GM18498 (cell line): ENCODE results near the gene PLEKHO2.

ENCODE experiments used
- ATAC-seq: cut with Tn5 transposase; IDR thresholded peaks from one replicate; pipeline ENCODE4 v1.9.1; 2021; ENCODE audit warnings: mild to moderate bottlenecking, moderate library complexity; ENCODE audit not compliant: unreplicated experiment

The PLEKHO2 gene

DNA sequence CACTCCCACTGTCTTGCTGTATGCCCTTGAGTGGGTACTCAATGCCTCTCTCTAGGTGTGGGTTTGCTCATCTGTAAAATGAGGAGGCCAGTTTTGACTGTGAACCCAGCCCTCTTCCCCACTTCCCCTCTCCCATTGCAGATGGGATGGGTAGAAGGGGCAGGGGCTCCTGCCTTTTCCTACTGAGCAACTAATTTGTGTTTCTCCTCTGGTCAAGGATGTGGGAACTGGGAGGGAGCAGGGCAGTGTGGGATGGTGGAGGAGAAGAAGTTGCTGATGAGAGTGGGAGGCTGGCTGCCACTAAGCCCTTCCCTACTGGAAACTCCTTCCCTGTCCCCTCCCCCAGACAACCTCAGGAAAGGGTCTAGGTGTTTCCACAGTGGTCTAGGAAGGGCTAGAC is 49.8 kb downstream of the PLEKHO2 start:
- no peak for ATAC-seq

DNA sequence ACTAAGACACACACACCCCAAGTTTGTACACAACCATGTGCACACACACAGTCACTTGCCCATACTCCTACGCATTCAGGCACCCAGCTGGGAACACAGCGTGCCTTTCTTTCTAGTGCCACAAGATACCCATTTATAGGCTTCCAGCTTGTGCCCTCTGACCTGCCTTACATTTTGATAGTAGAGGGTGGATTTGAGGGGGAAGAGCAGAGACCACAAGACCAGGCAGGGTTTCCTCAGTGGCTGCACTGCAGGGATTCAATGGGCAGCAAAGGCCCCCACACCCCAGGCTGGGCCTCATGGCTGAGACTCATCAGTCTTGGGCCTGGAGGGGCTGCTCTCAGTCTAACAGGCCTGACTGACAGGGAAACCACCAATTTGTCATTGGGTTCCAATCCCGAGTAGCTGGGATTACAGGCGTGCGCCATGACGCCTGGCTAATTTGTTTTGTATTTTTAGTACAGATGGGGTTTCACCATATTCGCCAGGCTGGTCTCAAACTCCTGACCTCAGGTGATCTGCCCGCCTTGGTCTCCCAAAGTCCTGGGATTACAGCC is 51.2 kb downstream of the PLEKHO2 start:
- ATAC-seq = no peak

- peak; percentile 72 for ATAC-seq
These were observed 52.0 kb downstream of the PLEKHO2 start for GRCh38 chr15:64893481-64894394.

GRCh38 chr15:64894395-64895056 is 52.8 kb downstream of the PLEKHO2 start:
- peak; percentile 38 for ATAC-seq

GRCh38 chr15:64895285-64896065 is 53.8 kb downstream of the PLEKHO2 start:
- peak; percentile 20 for ATAC-seq

- no peak for ATAC-seq
These were observed 54.8 kb downstream of the PLEKHO2 start for GRCh38 chr15:64896371-64897069.

DNA sequence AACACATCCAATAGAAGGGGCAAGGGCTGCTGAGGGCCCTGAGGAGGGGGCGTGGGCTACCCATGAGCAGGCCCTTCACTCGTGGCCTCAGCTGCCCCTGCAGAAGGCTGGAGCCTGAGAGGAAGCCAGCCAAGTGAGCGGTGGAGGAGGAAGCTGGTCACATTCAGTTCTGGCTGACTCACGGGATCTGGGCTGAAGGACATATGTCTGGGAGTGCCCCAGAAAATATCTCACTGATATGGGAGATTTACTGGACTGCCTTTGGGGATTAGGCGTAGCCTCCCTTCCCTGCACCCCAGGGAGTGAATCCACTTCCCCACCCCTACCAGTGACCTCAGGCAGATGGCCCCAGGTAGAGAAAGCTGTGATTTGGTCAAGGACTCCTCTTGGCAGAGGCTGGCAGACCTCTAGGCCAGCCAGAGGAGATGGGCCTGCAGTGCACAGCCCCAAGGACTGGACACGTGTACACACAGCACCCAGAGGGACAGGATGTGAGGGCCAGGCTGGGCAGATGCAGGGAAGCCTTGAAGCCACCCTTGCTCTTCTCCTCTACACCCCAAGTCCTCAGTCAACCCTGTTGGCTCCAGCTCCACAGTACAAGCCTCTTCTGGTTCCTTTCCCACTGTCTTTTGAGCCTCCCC is 55.8 kb downstream of the PLEKHO2 start:
- ATAC-seq = no peak

GRCh38 chr15:64898406-64898805 is 56.7 kb downstream of the PLEKHO2 start:
- ATAC-seq = no peak

DNA sequence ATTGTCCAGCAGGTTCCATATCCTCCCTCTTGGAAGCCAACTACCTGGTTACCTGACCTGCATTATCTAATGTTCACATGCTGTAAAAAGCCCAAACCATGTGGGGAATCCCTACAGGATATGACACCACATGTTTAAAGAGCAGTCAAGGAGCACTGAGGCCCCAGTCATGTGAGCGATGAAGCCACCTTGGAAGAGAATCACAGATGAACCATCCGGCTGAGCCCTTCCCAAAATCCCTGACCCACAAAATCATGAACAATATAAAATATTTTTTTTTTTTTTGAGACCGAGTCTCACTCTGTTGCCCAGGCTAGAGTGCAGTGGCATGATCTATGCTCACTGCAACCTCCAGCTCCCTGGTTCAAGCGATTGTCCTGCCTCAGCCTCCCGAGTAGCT is 59.4 kb downstream of the PLEKHO2 start:
- no peak for ATAC-seq

DNA sequence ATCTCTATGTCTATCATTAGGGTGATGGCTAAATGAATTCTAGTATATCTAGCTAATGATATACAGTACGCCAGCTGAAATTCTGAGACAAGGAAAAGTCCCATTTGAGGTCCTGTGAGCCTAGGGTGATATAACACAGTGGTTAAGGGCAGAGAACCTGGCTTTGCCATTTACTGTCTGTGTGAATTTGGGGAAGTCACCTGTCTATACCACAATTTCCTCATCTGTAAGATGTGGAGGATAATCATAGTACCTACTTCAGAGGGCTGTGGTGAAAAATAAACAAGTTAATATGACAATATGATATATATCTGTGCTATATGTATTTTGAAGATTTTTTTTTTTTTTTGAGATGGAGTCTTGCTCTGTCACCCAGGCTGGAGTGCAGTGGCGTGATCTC is 60.2 kb downstream of the PLEKHO2 start:
- no peak for ATAC-seq

GRCh38 chr15:64902863-64903262 is 61.1 kb downstream of the PLEKHO2 start:
- no peak for ATAC-seq

DNA sequence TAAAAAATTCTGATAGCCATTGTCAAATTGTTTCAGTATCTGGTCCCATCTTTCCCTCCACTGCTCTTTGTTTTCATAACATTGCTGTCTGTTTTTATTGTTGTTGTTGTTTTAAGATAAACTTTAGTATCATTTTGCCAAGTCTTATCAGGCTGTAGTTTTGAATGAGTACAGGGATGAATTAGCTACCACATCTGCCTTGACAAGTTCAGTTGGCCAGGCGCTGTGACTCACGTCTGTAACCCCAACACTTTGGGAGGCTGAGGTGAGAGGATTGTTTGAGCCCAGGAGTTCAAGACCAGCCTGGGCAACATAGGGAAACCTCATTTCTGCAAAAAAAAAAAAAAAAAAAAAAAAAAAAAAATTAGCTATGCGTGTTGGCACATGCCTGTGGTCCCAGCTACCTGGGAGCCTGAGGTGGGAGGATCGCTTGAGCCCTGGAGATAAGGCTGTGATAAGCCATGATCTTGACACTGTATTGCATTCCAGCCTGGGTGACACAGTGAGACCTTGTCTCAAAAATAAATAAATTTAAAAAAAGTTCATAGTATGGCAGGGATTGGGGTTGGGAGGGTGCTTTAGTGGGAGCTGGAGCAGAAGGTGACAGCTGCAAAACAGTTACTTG is 61.7 kb downstream of the PLEKHO2 start:
- ATAC-seq = no peak

GRCh38 chr15:64904189-64904588 is 62.5 kb downstream of the PLEKHO2 start:
- no peak for ATAC-seq

DNA sequence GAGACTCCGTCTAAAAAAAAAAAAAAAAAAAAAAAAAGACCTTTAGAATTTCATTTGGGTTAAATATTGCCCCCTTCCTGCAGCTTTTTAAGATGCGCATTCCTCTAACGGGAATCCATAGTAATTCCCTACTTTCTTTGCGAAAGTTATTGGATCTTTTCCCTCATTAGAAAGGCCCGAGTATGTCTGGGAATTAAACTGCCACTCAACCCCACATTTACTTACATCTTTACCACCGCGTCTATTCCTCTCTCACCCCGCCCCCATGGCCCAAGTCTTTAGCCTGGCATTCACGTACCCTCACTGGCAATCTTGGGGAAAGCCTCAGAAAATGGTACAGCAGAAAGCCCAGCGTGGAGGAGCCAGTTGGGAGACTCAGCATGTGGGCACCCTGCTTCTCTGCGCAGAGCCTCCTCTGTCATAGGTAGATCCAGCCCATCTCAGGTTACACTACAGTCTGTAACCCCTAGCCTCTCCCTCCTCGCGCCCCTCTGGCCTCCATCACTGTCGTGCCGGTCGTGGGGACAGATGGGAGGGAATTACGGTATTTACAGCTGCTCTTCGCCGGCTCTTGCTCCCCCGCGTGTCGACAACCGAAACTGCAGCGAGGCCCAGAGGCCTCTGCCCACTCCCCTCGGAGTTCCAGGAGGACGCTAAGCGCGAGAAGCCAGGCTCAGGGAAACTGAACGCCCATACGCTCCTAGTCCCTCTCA is 63.6 kb downstream of the PLEKHO2 start:
- no peak for ATAC-seq

DNA sequence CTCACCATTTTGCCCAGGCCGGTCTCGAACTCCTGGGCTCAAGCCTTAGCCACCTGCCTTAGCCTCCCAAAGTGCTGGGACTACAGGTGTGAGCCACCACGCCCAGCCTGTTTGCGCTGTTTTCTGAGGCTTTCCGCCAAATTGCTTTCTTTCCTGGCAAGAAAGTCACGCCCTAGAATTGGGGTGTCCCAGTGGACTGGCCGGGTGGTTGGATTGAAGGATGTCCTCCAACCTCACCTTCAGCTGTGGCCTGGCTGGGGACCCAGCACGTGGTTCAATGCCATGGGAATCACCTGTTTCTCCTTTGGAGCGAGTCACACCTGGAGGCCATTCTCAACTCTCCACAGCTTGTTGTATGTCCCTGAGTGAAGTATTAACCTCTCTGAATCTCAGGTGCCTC is 64.2 kb downstream of the PLEKHO2 start:
- no peak for ATAC-seq

DNA sequence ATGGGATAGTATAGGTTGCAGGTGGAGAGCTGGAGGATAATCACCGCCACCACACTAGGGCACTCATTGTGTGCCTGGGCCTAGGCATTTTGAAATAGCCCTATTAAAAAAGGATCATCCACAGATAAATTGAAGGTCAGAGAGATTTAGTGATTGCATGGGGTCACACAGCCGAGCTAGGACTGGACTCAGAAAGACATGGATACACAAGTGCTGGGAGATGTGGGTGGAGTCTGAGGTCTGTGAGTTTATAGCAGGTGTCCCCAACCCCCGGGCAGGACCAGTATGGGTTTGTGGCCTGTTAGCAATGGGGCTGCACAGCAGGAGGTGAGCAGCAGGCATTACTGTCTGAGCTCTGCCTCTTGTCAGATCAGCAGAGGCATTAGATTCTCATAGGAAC is 64.7 kb downstream of the PLEKHO2 start:
- ATAC-seq = no peak

DNA sequence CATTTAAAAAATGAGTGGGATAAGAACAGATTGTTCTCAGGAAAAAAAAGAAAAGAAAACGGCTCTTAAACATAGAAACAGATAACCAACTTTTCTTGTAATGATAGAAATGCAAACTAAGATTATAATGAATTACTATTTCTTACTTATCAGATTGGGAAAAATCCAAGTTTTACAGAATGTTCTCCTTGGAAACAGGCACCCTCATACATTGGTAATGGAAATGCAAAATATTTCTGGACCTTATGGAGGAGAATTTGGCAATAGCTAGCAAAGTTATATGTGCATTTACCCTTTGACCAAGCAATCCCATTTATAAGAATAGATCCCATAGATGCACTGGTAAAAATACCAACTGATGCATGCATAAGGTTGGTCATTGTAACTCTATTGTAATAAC is 66.3 kb downstream of the PLEKHO2 start:
- ATAC-seq = no peak

DNA sequence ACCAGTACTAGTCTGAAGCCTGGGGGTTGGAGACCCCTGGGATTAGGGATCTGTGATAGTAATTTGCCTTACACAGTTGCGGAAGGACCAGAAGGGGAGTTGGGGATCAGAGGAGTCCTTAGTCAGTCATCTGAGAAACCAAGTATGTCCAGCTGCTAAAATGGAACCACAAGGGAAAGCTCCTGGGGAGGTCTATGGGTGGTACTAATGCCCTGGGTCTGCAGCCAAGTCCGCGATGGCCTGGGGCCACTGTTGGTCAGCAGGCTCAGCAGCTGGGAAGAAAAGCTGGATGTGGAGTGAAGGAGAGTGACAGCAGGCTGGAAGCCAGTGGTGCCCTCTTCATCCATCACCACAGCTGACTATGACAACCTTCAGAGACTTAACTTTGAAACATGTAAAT is 67.8 kb downstream of the PLEKHO2 start:
- no peak for ATAC-seq
